Activated naive CD4-positive, alpha-beta T cell treated with anti-CD3 and anti-CD28 coated beads for 36 hours (primary cell): Measurements from ENCODE around the gene LIN7B. TPM values are rescaled to one million over a fixed set of nuclear protein-coding genes. Genes with fewer than 3 reads are reported as not detected.
"Not testable (repeated sequence)": the region's sequence is repeated elsewhere in the genome, so short reads cannot be mapped to it uniquely, and the experiment has no call there.

ENCODE experiments used
- CTCF ChIA-PET: fragments of 350-600 bp; sonication (Branson Sonifier 250); formaldehyde crosslinking; loops from one replicate; lab custom pipeline; 2021; ENCODE audit warnings: antibody characterized with exemption; lab: Charles Lee
- DNase-seq: peaks from one replicate; pipeline ENCODE4 v3.0.0-alpha.2; 2020
- H3K27ac Mint-ChIP-seq: one replicate; pipeline ENCODE4 v1.8.0; 2021; ENCODE audit warnings: mild to moderate bottlenecking, mixed read lengths
- H3K27me3 Mint-ChIP-seq: one replicate; pipeline ENCODE4 v1.8.0; 2021; ENCODE audit warnings: low read depth, mixed read lengths
- H3K36me3 Mint-ChIP-seq: one replicate; pipeline ENCODE4 v1.8.0; 2021; ENCODE audit warnings: low read depth, mixed read lengths
- H3K4me1 Mint-ChIP-seq: one replicate; pipeline ENCODE4 v1.8.0; 2021; ENCODE audit warnings: low read depth, mixed read lengths
- H3K4me3 Mint-ChIP-seq: one replicate; pipeline ENCODE4 v1.8.0; 2021; ENCODE audit warnings: mild to moderate bottlenecking, moderate library complexity, mixed read lengths
- H3K9me3 Mint-ChIP-seq: one replicate; pipeline ENCODE4 v1.8.0; 2021; ENCODE audit warnings: mixed read lengths
- intact Hi-C: fragments of 100-400 bp; cut with micrococcal nuclease; formaldehyde crosslinking; loops from one replicate; pipeline ENCODE4 v1.15.1; 2023
- total RNA-seq, 2 experiments: library from RNA; stranded (reverse); gene quantifications; one replicate each; pipeline ENCODE4 v1.2.3, GENCODE V29; 2021

The LIN7B gene
- total RNA-seq: 1 to 10 TPM; 3.4 to 3.8 TPM

GRCh38 chr19:49113762-49114629, at the start of gene LIN7B:
Gene LIN7B, plus strand, starts transcription at chr19:49114370. Its CDS starts 35 bp downstream, at chr19:49114405.
- Mint-ChIP-seq H3K4me3 (peak within 1 kb of the TSS; percentile 75), H3K27ac (no peak within 1 kb of the TSS), H3K4me1 (peaks cover 28% of the 10 kb centered on the region), H3K9me3 (no peaks in the 10 kb centered on the region), H3K36me3 (peaks cover 4% of the 10 kb centered on the region), H3K27me3 (no peaks in the 10 kb centered on the region)
- intact Hi-C loops: loop anchor here (1.0 to 10.0 kb wide), 4 partner anchors 29 to 341 kb away; partner anchors contain the start of genes ALDH16A1, GYS1, PIH1D1 and PPP1R15A
- DNase-seq: peak; percentile 65
- CTCF ChIA-PET: interaction anchor here (0.6 to 3.3 kb wide), 22 partner anchors 7 to 357 kb away, joined by 3 to 27 read pairs (median 3); partner anchors contain the start of genes GYS1 and RUVBL2

- Mint-ChIP-seq H3K9me3 (no peaks in the 10 kb centered on the region), H3K27ac (no peak within 1 kb of the TSS), H3K27me3 (peaks cover 53% of the 10 kb centered on the region), H3K36me3 (no peaks in the 10 kb centered on the region), H3K4me1 (peaks cover 2% of the 10 kb centered on the region), H3K4me3 (no peak within 1 kb of the TSS)
- intact Hi-C loops: no loop called here
- DNase-seq: no peak
- CTCF ChIA-PET: interaction anchor here (0.5 kb wide), 1 partner anchor 277 kb away, joined by 3 read pairs; no protein-coding TSS in a partner anchor
Measured at GRCh38 chr19:49064768-49065611, 49.2 kb upstream of the LIN7B start, which contains the start of gene NTF4. Gene NTF4, minus strand, starts transcription at chr19:49064818. Its CDS starts 2,821 bp downstream, at chr19:49061997.

- CTCF ChIA-PET: no interaction called here
- Mint-ChIP-seq H3K4me3 (no peak overlapping the region), H3K4me1 (peaks cover 2% of the 10 kb centered on the region), H3K9me3 (no peaks in the 10 kb centered on the region), H3K36me3 (no peaks in the 10 kb centered on the region), H3K27me3 (peaks cover 54% of the 10 kb centered on the region), H3K27ac (no peak overlapping the region)
- DNase-seq: no peak
- intact Hi-C loops: no loop called here
Measured at GRCh38 chr19:49065905-49066512, 48.2 kb upstream of the LIN7B start.

- no peaks in the 10 kb centered on the region for H3K36me3 Mint-ChIP-seq
- H3K4me3 Mint-ChIP-seq: no peak overlapping the region
- DNase-seq: no peak
- H3K27ac Mint-ChIP-seq: no peak overlapping the region
- intact Hi-C loops: no loop called here
- H3K9me3 Mint-ChIP-seq: no peaks in the 10 kb centered on the region
- CTCF ChIA-PET: no interaction called here
- H3K4me1 Mint-ChIP-seq: peaks cover 2% of the 10 kb centered on the region
- peaks cover 57% of the 10 kb centered on the region for H3K27me3 Mint-ChIP-seq
Measured at GRCh38 chr19:49067554-49067953, 46.6 kb upstream of the LIN7B start.

GRCh38 chr19:49069026-49069425, 45.1 kb upstream of the LIN7B start:
- Mint-ChIP-seq H3K4me1 (peaks cover 11% of the 10 kb centered on the region), H3K9me3 (no peaks in the 10 kb centered on the region), H3K27ac (no peak overlapping the region), H3K36me3 (peaks cover 1% of the 10 kb centered on the region), H3K4me3 (no peak overlapping the region), H3K27me3 (peaks cover 63% of the 10 kb centered on the region)
- CTCF ChIA-PET: interaction anchor here (2.1 kb wide), 1 partner anchor 69 kb away, joined by 6 read pairs; no protein-coding TSS in a partner anchor
- DNase-seq: no peak
- intact Hi-C loops: no loop called here

- H3K36me3 Mint-ChIP-seq: peaks cover 1% of the 10 kb centered on the region
- H3K4me3 Mint-ChIP-seq: no peak overlapping the region
- CTCF ChIA-PET: interaction anchor here (1.0 to 2.1 kb wide), 3 partner anchors 28 to 76 kb away, joined by 3 to 6 read pairs (median 3); no protein-coding TSS in a partner anchor
- H3K27ac Mint-ChIP-seq: no peak overlapping the region
- no peak for DNase-seq
- intact Hi-C loops: loop anchor here (10.0 kb wide), 1 partner anchor 154 kb away; no protein-coding TSS in a partner anchor
- H3K4me1 Mint-ChIP-seq: peaks cover 9% of the 10 kb centered on the region
- H3K9me3 Mint-ChIP-seq: no peaks in the 10 kb centered on the region
- peaks cover 61% of the 10 kb centered on the region for H3K27me3 Mint-ChIP-seq
Measured at GRCh38 chr19:49070416-49070815, 43.8 kb upstream of the LIN7B start.

- no peaks in the 10 kb centered on the region for H3K9me3 Mint-ChIP-seq
- DNase-seq: peak; percentile 23
- peaks cover 1% of the 10 kb centered on the region for H3K36me3 Mint-ChIP-seq
- peaks cover 50% of the 10 kb centered on the region for H3K27me3 Mint-ChIP-seq
- no peak overlapping the region for H3K4me3 Mint-ChIP-seq
- intact Hi-C loops: loop anchor here (10.0 kb wide), 1 partner anchor 153 kb away; no protein-coding TSS in a partner anchor
- no peak overlapping the region for H3K27ac Mint-ChIP-seq
- CTCF ChIA-PET: no interaction called here
- H3K4me1 Mint-ChIP-seq: peaks cover 9% of the 10 kb centered on the region
Measured at GRCh38 chr19:49071860-49072547, 42.2 kb upstream of the LIN7B start.

- peak; percentile 26 for DNase-seq
- Mint-ChIP-seq H3K9me3 (no peaks in the 10 kb centered on the region), H3K27ac (no peak overlapping the region), H3K4me3 (no peak overlapping the region), H3K36me3 (peaks cover 1% of the 10 kb centered on the region), H3K4me1 (peaks cover 9% of the 10 kb centered on the region), H3K27me3 (peaks cover 43% of the 10 kb centered on the region)
- CTCF ChIA-PET: interaction anchor here (0.6 to 1.6 kb wide), 3 partner anchors 16 to 223 kb away, joined by 3 to 5 read pairs (median 4); partner anchors contain the start of gene CGB7
- intact Hi-C loops: loop anchor here (2.0 to 10.0 kb wide), 2 partner anchors 71 to 151 kb away; no protein-coding TSS in a partner anchor
Measured at GRCh38 chr19:49073514-49074378, 40.4 kb upstream of the LIN7B start.

- H3K36me3 Mint-ChIP-seq, H3K9me3 Mint-ChIP-seq, H3K4me3 Mint-ChIP-seq, H3K27ac Mint-ChIP-seq, H3K4me1 Mint-ChIP-seq: not testable (repeated sequence)
- H3K27me3 Mint-ChIP-seq: peaks cover 36% of the 10 kb centered on the region
- CTCF ChIA-PET: interaction anchor here (0.6 to 1.6 kb wide), 5 partner anchors 17 to 222 kb away, joined by 3 to 5 read pairs (median 4); partner anchors contain the start of gene CGB7
- intact Hi-C loops: loop anchor here (1.0 to 10.0 kb wide), 3 partner anchors 70 to 150 kb away; no protein-coding TSS in a partner anchor
- peak; percentile 48 for DNase-seq
Measured at GRCh38 chr19:49074869-49075268, 39.3 kb upstream of the LIN7B start.

- Mint-ChIP-seq H3K9me3 (no peaks in the 10 kb centered on the region), H3K27me3 (peaks cover 4% of the 10 kb centered on the region), H3K4me3 (no peak overlapping the region), H3K27ac (no peak overlapping the region), H3K36me3 (peaks cover 2% of the 10 kb centered on the region), H3K4me1 (peaks cover 5% of the 10 kb centered on the region)
- intact Hi-C loops: no loop called here
- CTCF ChIA-PET: interaction anchor here (0.7 kb wide), 1 partner anchor 17 kb away, joined by 3 read pairs; no protein-coding TSS in a partner anchor
- no peak for DNase-seq
Measured at GRCh38 chr19:49080392-49080791, 33.8 kb upstream of the LIN7B start.
